WTC11 (cell line): ENCODE data around the gene LCE1E. TPM values are rescaled to one million over a fixed set of nuclear protein-coding genes. Genes with fewer than 3 reads are reported as not detected.

Source experiments
- ATAC-seq: fragments of 200-7000 bp; cut with Tn5 transposase; 2 replicates; pipeline ENCODE4 v1.10.0; 2021; ENCODE audit warnings: mild to moderate bottlenecking, moderate library complexity
- CTCF ChIA-PET: fragments of 300-600 bp; sonication (Branson Sonifier 250); formaldehyde crosslinking; loops from one replicate; lab custom pipeline; 2021; ENCODE audit warnings: antibody characterized with exemption; lab: Charles Lee
- POLR2A ChIA-PET: fragments of 350-600 bp; sonication (Branson Sonifier 250); formaldehyde crosslinking; loops from one replicate; lab custom pipeline; 2021; ENCODE audit warnings: antibody characterized with exemption; lab: Charles Lee
- DNase-seq: peaks from one replicate; pipeline ENCODE4 v3.0.0; 2021; ENCODE audit warnings: low spot score
- H3K27ac Mint-ChIP-seq: 2 replicates; pipeline ENCODE4 v1.8.0; 2021; ENCODE audit warnings: mixed read lengths
- H3K27me3 Mint-ChIP-seq: 2 replicates; pipeline ENCODE4 v1.8.0; 2021; ENCODE audit warnings: low read depth, mild to moderate bottlenecking, moderate library complexity, mixed read lengths
- H3K36me3 Mint-ChIP-seq: 2 replicates; pipeline ENCODE4 v1.8.0; 2021; ENCODE audit warnings: mixed read lengths
- H3K4me1 Mint-ChIP-seq: 2 replicates; pipeline ENCODE4 v1.8.0; 2022; ENCODE audit warnings: mixed read lengths
- H3K4me3 Mint-ChIP-seq: 2 replicates; pipeline ENCODE4 v1.8.0; 2021; ENCODE audit warnings: mild to moderate bottlenecking, moderate library complexity, mixed read lengths
- H3K9me3 Mint-ChIP-seq: 2 replicates; pipeline ENCODE4 v1.8.0; 2021; ENCODE audit warnings: mixed read lengths
- E2F1 ChIP-seq: sonication (generic); formaldehyde crosslinking; IDR thresholded peaks from 2 replicates; pipeline ENCODE4 v1.8.0; 2022; ENCODE audit warnings: mild to moderate bottlenecking, missing genetic modification reagents
- E2F4 ChIP-seq: sonication (generic); formaldehyde crosslinking; IDR thresholded peaks from 2 replicates; pipeline ENCODE4 v1.8.1; 2022; ENCODE audit warnings: low read depth, mild to moderate bottlenecking, moderate library complexity, missing genetic modification reagents, borderline replicate concordance
- ELF4 ChIP-seq: sonication (generic); formaldehyde crosslinking; IDR thresholded peaks from 2 replicates; pipeline ENCODE4 v1.8.1; 2022; ENCODE audit warnings: low read depth, mild to moderate bottlenecking, moderate library complexity, missing genetic modification reagents
- EMX1 ChIP-seq: fragments of 250-450 bp; sonication (Bioruptor Pico); IDR thresholded peaks from 2 replicates; pipeline ENCODE4 v1.8.0; 2021; ENCODE audit warnings: mild to moderate bottlenecking
- ESRRA ChIP-seq: sonication (generic); formaldehyde crosslinking; IDR thresholded peaks from 2 replicates; pipeline ENCODE4 v1.8.1; 2022; ENCODE audit warnings: mild to moderate bottlenecking, missing genetic modification reagents, borderline replicate concordance
- ETV6 ChIP-seq: sonication (generic); formaldehyde crosslinking; IDR thresholded peaks from 2 replicates; pipeline ENCODE4 v1.8.1; 2022; ENCODE audit warnings: mild to moderate bottlenecking, missing genetic modification reagents
- JAZF1 ChIP-seq: fragments of 250-450 bp; sonication (Bioruptor Pico); IDR thresholded peaks from 2 replicates; pipeline ENCODE4 v1.9.0; 2021; ENCODE audit warnings: moderate library complexity, mild to moderate bottlenecking, inconsistent platforms
- MLX ChIP-seq: sonication (generic); formaldehyde crosslinking; IDR thresholded peaks from 2 replicates; pipeline ENCODE4 v1.8.1; 2023; ENCODE audit warnings: mild to moderate bottlenecking, missing genetic modification reagents, moderate library complexity
- MXD4 ChIP-seq: fragments of 250-450 bp; sonication (Bioruptor Pico); IDR thresholded peaks from 2 replicates; pipeline ENCODE4 v1.8.0; 2021; ENCODE audit warnings: mild to moderate bottlenecking, moderate library complexity, borderline replicate concordance
- NFATC4 ChIP-seq: fragments of 250-450 bp; sonication (Bioruptor Pico); IDR thresholded peaks from 2 replicates; pipeline ENCODE4 v1.9.0; 2021; ENCODE audit warnings: mild to moderate bottlenecking
- NR2C2 ChIP-seq: sonication (generic); formaldehyde crosslinking; IDR thresholded peaks from 2 replicates; pipeline ENCODE4 v1.8.0; 2022; ENCODE audit warnings: mild to moderate bottlenecking, missing genetic modification reagents
- OVOL2 ChIP-seq: fragments of 250-450 bp; sonication (Bioruptor Pico); IDR thresholded peaks from 2 replicates; pipeline ENCODE4 v1.9.0; 2021; ENCODE audit warnings: mild to moderate bottlenecking, borderline replicate concordance
- PRDM15 ChIP-seq: sonication (generic); formaldehyde crosslinking; IDR thresholded peaks from 2 replicates; pipeline ENCODE4 v1.8.0; 2022; ENCODE audit warnings: missing genetic modification reagents
- RORB ChIP-seq: fragments of 250-450 bp; sonication (Bioruptor Pico); IDR thresholded peaks from 2 replicates; pipeline ENCODE4 v1.9.0; 2021; ENCODE audit warnings: mild to moderate bottlenecking
- TEAD4 ChIP-seq: sonication (generic); formaldehyde crosslinking; IDR thresholded peaks from 2 replicates; pipeline ENCODE4 v1.8.0; 2022; ENCODE audit warnings: mild to moderate bottlenecking, missing genetic modification reagents
- ZNF425 ChIP-seq: fragments of 250-450 bp; sonication (Bioruptor Pico); conservative IDR thresholded peaks from 2 replicates; pipeline ENCODE4 v1.9.0; 2021; ENCODE audit warnings: mild to moderate bottlenecking
- ZNF512 ChIP-seq: sonication (generic); formaldehyde crosslinking; IDR thresholded peaks from 2 replicates; pipeline ENCODE4 v1.8.1; 2022; ENCODE audit warnings: missing genetic modification reagents, borderline replicate concordance
- total RNA-seq: library from RNA; stranded (reverse); gene quantifications from 3 replicates; pipeline ENCODE4 v1.2.3, GENCODE V29; 2021

LCE1E gene
- total RNA-seq, 1 experiment from 2014 or later: not detected

- TF ChIP-seq OVOL2 (CRISPR knock-in tag) (no peak), PRDM15 (CRISPR knock-in tag) (no peak)
Observed at GRCh38 chr1:152823294-152823693, 37.2 kb downstream of the LCE1E start (continued).

- Mint-ChIP-seq H3K36me3 (peaks cover 52% of the 10 kb centered on the region), H3K9me3 (peaks cover 68% of the 10 kb centered on the region), H3K4me1 (no peaks in the 10 kb centered on the region), H3K27ac (no peak overlapping the region), H3K27me3 (peaks cover 11% of the 10 kb centered on the region), H3K4me3 (no peak overlapping the region)
- ATAC-seq (no peak), DNase-seq (no peak)
- ChIA-PET POLR2A (no interaction called here), CTCF (no interaction called here)
- TF ChIP-seq ETV6 (CRISPR knock-in tag) (no peak), TEAD4 (CRISPR knock-in tag) (no peak), EMX1 (no peak), ZNF512 (CRISPR knock-in tag) (no peak), E2F1 (CRISPR knock-in tag) (no peak), ELF4 (no peak), NFATC4 (CRISPR knock-in tag) (no peak), NR2C2 (CRISPR knock-in tag) (no peak), E2F4 (CRISPR knock-in tag) (no peak), MXD4 (no peak), RORB (CRISPR knock-in tag) (no peak), ESRRA (CRISPR knock-in tag) (no peak), MLX (CRISPR knock-in tag) (no peak), JAZF1 (CRISPR knock-in tag) (no peak), ZNF425 (CRISPR knock-in tag) (no peak)
Observed at GRCh38 chr1:152824964-152825363, 38.9 kb downstream of the LCE1E start.
